Right lung (tissue), 5 donors: ENCODE results near the gene DNAH5. TPM values are rescaled to one million over a fixed set of nuclear protein-coding genes. Genes with fewer than 3 reads are reported as not detected.

ENCODE experiments used
- DNase-seq, 2 donors: peaks; one replicate each; pipeline ENCODE4 v3.0.0-alpha.2; 2013
- polyA plus RNA-seq, 5 donors: library from polyadenylated mRNA; unstranded; fragments of 120-200 nt; gene quantifications; one replicate each; pipeline versions ENCODE4 v1.2.1 to v1.2.3, GENCODE V29; 2013; ENCODE audit warnings: inconsistent platforms in 1 of 5, low replicate concordance in 1 of 5; ENCODE audit not compliant: insufficient read length in 5 of 5, insufficient read depth in 1 of 5

The DNAH5 gene
- polyA plus RNA-seq, 5 donors = 0.90 to 3.8 (median 2.0) TPM

DNA sequence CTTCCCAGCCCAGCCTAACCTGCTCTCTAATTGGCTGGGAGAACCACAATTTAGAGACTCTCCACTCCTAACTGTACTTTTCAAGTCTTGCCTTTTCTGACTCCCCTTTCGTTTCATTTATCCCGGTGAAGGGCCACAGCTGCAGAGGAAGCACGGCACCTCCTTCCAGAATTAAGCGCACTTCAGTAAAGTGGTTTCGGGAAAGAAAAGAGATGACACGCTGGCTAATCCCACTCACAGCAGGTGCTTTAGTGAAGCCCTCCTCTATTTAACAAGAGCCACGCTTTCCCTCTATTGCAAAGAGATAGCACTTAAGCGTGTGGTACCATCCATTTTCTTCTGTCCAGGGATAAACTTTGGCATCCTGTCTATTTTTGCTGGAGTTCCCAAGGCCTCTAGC, 4.8 kb downstream of the DNAH5 start:
- no peak for DNase-seq

DNA sequence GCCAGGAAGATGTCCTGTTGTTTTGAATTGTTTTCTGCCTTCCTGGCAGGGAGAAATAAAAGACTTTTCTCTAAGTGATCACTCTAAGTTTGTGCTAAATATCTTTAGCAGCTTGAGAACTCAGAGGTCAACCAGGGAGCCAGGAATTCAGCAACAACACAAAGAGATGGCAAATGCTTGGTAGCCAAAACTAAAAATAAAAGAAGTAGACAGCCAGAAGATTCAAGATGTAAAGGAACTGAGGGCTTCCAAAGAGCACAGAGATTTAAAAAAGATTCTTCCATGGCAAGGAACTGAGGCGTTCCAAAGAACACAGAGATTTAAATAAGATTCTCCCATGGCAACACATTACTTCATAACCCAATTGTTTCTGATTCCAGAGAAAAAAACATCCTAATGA, 9.6 kb downstream of the DNAH5 start:
- DNase-seq = no peak

DNA sequence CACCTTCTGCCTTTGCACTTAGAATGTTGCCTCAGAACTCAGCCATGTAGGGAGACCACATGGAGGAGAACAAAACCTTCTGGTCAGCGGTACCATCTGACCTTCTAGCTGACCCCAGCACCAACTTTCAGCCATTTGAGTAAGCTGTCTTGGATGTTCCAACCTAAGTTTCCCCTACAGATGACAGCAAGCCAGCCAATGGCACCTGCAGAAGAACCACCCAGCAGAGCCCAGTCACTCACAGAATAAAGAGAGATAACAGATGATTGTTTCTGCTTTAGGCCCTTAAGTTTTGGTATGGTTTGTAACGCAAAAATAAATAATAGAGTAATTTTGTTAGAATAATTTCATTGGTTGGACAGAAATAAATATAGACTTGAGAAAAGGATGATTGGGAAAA, 10.4 kb downstream of the DNAH5 start:
- DNase-seq = no peak

DNA sequence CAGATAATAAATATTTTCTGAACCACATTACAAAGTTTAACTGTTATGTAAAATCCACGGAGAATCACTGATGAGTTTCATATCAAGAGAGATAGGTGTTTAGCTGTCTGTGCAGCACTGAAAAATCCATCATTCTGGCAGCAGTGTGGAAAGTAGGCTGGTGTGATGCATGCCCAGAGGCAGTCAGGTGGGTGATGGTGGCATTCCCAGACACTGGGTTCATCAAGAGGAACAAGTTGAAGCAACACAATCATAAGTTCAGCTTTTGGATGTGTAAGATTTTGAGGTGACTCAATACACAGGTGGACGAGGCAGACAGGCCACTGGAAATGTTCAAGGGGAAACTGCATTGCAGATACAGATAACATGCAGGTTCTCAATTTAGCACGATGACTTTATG, 11.9 kb downstream of the DNAH5 start:
- DNase-seq = no peak

DNA sequence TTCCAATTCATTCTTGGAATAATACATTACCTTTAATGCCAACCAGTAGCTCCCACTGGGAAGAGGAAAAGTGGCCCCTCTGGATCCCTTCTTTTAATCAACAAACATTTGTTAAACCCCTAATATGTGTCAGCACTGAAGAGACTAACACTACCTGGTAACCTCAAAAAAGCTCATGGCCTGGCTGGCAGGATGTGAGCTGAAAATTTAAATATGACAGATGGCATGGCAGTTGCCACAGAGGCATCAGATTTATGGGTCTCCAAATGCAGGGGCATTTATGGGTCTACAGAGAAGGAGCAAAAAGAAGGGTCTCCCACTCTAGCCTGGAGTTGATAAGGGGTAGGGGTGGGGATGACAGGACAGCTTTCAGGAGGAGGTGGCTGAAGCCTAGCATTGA, 12.5 kb downstream of the DNAH5 start:
- no peak for DNase-seq

DNA sequence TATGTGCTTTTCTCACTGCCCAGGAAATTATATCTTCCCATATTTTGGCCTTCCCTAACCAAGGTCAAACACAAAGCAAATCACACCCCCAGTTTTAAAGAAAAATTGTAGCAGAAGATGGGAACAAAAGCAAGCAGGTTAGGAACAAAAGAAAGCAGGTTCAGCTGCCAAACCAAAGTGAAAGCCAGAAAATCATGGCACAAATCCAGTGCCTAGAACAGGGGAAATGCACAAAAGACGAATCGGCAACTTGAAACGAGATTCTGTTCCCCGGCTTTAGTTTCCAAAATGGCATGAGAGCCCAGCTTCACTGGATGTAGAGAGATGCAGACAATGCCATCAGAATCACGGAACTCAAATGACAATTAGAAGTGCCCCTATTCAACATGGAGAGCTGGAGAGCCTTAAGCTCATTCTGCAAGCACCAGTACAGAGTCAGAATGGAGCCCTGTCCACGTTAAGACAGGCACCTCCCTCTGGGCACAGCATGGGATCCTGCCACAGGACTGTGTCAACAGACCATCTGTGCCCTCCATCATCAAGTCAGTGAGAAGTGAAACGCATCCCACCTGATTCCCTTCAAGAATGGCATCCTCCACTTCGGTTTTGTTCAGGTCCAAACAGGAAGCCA, 13.8 kb downstream of the DNAH5 start:
- no peak for DNase-seq

DNA sequence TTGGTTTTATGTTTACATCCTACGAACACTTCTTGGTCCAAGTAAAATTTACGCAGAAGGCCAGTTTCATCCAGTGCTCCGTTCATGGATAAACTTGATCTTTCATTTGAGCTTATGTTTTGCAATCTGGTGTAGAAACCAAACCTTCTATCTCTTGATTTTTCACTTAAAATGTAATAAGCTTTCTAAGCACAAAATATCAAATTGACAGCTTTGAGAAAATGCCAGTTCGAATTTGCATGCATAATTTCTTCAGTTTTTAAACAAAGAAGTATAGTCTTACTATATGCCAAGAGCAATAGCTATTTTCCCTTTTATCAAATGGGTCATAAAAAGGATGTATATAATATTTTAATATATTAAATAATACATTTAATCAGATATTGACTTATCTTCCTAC, 17.8 kb downstream of the DNAH5 start:
- DNase-seq = no peak

DNA sequence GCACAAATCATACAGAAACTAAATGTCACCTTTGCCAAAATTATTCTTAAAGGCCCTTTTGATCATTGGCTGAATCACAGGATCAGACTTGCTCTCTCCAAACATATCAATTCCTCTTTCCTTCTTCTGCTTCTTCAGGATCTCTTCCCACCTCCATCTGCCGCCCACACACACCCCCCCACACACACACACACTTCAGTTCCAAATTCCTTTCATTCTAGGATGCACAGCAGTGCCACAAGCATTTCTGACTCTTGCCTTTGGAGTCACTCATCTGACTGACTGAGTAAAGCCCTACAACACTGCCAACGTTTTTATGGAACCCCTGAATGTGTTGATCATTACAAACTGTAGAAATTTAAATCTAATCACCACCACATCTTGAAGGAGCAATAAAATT, 22.9 kb downstream of the DNAH5 start:
- DNase-seq = no peak

DNA sequence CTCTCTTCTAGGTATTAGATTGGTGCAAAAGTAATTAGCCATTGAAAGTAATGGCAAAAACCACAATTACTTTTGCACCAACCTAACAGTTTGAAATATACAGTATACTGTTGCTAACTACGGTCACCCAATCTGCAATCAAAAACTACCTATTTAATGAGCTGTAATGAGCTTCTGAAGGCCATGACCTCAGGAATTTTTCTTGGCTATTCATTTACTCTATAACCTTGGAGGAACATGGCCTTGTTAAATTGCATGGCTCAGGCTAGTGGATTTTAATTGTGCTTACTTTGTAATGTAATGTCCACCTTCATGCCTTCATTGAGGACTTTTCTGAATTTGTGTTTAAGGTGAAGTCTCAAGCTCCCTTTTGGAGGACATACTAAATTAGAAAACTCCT, 24.7 kb downstream of the DNAH5 start:
- no peak for DNase-seq

DNA sequence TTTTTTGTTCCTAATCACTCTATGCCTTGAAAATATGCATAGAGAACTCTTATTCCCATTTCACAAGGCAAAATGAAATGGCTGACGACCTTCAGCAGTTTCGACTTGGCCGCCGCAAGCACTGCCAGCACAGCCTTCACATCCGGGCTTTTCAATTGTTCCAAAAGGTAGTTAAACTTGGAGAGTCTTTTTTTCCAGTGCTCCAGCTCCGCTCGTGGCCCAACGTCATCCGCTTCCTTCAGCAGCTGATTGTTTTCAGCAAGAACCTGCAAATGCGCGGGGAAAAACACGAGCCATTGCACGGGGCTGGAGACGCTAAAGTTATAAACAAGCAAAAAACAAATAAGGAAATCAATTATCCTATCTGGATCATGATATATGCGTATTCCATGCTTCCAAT, 25.4 kb downstream of the DNAH5 start:
- DNase-seq = no peak

DNA sequence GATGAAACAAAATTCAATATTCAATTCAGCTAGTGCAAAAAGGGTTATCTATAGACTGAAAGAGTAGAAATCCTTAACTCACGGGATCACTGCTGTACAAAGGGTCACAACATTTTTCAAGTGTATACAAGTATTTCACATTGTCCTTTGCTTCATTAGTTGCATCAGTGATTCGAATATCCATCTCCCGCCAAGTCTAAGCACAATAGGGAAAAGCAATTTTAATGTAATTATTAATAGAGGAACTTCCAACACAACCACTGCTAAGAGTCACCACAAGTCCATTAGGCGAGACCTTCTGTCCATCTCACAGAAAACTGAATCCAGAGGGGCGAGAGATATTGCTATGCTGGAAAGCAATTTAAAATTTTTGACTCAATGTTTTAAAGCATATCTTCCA, 27.4 kb downstream of the DNAH5 start:
- DNase-seq = no peak

DNA sequence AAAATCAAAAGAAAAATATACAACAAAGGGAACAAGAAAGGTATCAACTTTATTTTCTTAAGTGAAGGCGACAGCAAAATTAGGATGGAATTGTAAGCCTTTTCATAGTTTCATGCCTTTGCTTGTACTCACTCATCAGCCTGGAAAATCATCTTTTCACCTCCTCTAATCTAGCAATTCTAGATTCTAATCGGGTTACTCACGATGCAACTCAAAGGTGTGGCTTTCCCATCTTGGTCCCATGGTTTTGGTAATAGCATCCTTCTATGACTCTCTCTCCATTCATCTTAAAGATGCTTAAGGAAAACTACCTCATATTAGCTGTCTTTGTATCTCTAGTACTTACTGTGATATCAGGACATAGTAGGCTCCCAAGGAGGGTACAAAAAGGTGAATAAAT, 30.5 kb downstream of the DNAH5 start:
- no peak for DNase-seq

DNA sequence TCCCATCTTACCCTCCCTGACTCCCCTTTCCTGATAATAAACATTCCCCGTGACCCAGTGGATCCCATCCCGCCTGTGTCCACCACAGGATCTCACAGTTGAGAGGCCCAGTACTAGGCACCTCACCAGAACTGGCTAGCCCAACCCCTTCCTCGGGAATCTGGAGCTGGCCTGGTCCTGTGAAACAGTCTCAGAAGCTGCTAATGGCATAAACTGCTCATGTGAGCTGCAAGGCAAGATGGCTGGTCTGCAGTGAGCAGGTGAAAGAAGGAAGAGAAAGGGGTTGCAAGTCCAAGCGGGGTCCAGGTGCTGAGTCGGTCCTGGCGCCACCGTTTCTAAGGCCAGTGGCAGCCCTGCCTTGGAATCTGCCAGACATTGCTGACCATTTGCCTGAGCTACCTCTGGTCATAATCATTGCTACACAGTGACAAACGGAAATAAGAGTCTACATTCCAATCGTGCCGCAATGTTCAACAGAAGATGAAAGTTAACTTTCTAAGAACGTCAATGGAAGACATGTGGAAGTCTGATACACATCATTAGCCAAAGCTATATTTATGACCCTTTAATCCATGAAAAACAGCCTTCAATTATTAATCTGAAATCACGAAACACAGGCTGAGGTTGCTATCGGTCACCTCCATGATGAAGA, 33.7 kb downstream of the DNAH5 start:
- no peak for DNase-seq

DNA sequence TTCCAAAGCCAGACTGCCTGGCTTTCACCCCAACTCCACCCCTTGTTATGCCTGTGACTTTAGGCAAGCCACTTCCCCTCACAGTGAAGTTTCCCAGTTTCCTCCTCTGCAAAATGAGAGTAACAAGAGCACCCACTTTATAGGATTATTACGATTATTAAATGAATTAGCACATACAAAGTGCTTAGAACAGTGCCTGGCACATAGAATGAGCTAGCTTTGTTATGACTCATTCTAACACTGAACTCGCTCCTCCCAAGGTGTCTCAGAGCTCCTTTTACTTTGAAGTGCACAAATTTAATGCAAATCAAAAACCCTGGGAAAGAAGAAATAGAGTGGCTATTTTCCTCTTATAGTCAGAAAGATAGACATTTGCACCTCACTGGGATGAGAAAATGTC, 34.3 kb downstream of the DNAH5 start:
- DNase-seq = no peak

DNA sequence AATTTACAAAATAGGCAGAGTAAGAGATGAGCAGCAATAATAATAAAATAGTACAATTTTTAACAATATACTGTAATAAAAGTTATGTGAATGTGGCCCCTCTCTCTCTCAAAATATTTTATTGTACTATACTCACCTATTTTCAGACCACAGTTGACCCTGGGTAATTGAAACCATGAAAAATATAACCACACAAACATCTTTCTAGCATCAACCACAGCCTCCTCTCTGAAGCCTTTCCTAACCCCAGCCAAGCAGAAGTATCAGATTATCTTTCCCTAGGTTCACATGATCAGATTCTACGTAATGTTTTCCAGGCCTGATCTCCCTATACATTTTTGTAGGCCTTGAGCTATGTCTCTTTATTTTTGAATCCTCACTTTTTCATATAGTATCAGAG, 35.2 kb downstream of the DNAH5 start:
- no peak for DNase-seq

DNA sequence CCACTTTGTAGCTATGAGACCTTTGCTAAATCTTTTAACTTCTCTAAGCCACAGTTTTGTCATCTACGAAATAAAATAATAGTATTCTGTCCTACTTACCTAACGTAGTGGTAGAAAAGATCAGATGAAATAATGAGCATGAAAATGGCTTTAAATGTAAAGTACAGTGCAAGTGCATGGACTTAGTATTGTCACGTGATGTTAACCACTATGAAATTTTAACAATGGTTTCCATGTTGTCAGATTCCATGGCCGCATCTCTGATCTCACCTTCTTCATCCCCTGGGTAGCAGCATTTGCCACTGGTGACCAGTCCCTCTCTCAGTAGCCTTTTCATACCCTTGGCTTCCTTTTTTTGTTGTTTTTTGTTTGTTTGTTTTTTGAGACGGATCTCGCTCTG, 45.9 kb downstream of the DNAH5 start:
- no peak for DNase-seq

DNA sequence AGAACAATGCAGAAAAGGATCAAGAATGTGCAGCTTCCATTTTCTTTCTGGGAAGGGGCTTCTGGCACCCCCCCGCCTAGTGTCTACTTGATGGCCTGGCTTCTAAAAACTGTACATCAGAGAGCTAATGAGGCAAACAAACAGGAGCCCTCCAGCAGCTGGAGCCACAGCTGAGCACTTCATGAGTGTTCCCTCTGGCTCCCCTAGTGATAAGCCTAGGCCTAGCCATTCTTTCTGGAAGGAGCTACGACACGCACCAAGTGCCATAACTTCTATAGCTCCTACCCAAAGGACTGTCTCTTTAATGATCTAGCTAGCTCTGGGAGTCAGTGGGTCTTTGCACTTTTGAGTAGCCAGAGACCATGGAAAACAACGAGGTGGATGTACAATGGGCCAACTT, 66.1 kb downstream of the DNAH5 start:
- no peak for DNase-seq

DNA sequence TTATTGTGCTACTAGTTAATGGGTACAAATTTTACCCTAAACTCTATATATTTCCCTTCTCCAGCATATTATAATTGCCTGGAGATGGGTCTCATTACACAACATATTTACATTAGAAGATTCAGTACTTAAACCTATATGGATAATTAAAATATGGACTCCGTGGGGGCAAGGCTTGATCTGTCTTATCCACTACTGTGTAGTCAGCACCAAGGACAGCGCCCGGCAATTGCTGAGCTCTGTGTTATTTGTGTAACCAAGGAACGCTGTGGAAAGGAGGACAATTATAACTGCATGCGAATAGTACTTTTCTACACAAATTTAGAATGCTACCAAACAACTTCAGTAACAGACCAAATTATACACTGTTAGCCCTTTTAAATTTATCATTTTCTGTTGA, 77.7 kb downstream of the DNAH5 start:
- peak; percentile 5 to 20 for DNase-seq

DNA sequence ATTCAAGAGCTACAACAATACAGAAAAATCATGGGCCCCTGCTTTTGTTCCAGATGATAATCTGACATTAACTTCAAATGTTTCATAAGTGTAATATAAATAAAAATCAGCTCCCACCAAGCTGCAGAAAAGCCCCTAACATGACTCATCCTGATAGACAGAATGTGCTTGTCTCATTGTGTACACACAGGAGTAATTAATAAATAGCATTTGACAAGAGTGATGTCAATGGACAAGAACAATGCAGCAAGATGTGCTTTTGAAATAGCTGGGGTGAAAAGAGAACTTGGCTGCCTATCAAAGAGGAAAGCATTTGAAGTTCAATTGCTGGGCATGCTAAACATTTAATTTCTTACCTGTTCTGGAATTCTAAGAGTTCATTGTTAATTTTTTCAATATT, 79.2 kb downstream of the DNAH5 start:
- no peak for DNase-seq

DNA sequence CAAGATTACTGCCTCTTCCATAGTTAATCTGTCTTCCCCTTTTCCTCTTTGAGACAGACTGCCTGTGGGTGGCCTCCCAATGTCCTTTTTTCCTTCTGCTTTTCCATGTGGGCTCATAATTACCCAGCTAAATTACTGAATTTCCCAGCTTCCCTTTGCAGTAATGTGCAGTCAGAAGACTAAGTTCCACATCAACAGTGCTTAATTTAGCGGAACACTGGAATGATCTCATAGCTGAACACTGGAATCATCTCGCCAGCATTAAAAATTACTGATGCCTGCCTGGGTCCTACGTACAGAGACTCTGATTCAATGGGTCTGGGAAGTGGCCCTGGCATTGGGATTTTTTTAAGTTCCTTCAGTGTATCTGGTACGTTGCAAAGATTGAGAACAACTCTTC, 84.3 kb downstream of the DNAH5 start:
- DNase-seq = no peak

DNA sequence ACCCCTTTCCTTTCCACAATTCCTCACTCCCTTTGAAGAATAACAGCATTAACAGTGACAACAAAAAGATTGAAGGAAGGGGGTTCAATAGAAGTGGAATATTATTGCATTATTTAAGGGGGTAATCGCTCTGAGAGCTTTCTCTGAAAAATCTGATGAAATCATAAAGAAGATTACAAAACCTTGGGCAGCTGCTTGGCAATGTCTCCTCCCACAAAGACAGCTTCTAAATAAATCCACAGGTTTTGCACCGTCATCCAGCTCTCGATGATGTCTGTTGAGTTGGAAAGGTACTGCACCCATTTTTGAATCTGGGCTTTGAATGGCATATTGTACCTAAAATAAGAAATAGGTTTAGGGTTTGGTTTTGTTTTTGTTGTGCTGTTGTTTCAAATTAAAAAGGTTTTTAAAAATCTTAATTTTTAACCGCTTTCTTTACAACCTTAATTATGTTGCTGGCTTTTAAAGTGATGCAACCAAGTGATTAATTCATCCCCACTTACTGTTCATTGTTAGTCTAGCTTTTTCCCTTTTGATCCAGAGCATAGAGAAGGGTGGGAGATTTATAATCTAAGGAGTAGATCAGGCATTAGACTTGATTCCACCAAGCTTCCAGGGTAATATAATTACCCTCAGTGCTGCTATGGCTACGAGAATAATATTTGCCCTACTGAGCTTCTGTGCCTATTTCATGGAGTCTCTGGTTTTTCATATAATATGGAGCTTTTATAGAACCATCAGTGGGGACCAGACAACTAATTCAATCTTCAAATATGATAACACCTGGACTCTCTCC, 85.0 kb downstream of the DNAH5 start:
- DNase-seq = no peak

DNA sequence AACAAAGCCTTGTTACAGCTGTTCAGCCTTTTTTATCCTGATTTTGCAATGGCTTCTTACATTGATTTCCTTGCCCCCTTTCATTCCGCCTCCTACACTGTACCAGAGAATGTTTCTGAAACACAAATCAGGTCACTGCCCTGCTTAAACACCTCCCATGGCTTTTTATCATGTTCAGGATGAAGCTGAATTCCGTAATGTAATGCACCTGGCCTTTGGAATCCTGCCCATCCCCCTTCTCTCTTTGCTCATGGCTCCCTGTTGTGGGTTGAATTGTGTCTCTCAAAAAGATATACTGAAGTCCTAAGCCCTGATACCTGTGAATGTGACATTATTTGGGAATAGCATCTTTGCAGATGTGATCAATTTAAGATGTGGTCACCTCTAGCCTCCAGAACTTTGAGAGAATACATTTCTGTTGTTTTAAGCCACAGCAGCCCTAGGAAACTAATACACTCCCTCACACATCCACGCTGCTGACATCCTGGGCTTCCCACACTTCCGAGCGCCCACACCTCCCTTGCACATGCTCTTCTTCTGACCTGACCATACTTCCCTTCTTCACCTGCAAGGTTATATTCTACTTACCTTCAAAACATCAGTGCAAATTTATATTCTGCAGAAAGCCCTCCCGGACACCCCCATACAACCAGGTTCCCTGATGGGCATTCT, 101.2 kb downstream of the DNAH5 start:
- no peak for DNase-seq

DNA sequence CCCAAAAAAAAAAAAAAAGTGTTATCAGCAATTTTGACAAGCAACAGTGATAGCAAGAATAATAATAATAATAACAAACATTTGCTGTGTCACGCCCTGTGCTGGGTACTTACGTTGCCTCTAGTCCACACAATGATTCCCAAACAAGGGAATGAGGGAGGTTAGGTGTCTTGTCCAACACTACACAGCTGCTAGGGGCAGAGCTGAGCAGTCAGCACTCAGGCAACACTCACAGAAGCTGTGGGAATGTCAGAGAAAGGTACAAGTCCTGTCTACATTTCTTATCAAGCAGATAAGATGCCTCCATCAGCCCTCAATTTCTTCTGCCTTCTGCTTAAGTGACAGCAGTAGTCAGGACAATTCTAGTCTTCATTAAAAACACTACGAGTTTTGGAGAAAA, 111.0 kb downstream of the DNAH5 start:
- DNase-seq = no peak
